ENCODE data around the gene LRPAP1.
"Not testable (repeated sequence)": the region's sequence is repeated elsewhere in the genome, so short reads cannot be mapped to it uniquely, and the experiment has no call there.

DNA sequence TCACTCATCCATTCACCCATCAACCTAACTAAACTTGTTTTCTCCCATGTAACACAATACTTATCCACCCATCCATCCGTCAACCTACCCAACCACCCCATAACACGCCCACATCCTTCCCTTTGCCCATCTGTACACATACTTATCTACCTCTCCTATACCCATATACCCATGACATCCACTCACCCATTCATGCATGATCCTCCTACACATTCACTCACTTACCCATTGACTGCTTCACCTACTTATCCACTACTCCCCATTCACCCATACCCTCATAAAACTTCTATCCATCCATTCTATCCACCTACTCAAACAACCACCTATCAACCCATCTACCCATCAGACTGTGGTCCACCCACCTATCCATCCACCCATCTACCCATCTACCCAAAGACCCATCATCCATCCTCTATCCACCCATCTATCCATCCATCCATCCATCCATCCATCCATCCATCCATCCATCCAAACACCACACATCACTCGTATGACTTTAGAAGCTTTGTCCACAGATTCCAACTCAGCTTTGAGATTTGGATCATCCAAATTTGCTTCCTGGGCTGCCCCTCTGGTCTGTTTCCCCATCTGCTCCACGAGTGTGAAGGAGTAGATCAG lies 46.4 kb upstream of the LRPAP1 start:
- TF ChIP-seq, protein P1, sequence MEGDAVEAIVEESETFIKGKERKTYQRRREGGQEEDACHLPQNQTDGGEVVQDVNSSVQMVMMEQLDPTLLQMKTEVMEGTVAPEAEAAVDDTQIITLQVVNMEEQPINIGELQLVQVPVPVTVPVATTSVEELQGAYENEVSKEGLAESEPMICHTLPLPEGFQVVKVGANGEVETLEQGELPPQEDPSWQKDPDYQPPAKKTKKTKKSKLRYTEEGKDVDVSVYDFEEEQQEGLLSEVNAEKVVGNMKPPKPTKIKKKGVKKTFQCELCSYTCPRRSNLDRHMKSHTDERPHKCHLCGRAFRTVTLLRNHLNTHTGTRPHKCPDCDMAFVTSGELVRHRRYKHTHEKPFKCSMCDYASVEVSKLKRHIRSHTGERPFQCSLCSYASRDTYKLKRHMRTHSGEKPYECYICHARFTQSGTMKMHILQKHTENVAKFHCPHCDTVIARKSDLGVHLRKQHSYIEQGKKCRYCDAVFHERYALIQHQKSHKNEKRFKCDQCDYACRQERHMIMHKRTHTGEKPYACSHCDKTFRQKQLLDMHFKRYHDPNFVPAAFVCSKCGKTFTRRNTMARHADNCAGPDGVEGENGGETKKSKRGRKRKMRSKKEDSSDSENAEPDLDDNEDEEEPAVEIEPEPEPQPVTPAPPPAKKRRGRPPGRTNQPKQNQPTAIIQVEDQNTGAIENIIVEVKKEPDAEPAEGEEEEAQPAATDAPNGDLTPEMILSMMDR (IDR thresholded peaks at IDR 0.05): not testable (repeated sequence)
- not testable (repeated sequence) for TF ChIP-seq POLR2A (IDR thresholded peaks at IDR 0.05)

Measured in body of pancreas (tissue), 4 donors.